Uterus (tissue), 2 donors: ENCODE data around the gene THRAP3.

Source experiments
- CTCF ChIP-seq, 4 experiments: fragments of 200-600 bp in 2 of 4; fragments of 450-650 bp in 2 of 4; sonication (generic) in 2 of 4; IDR thresholded peaks; one replicate each; pipeline ENCODE4 v1.5.1; 2016 to 2019; ENCODE audit warnings: antibody characterized with exemption in 4 of 4, mild to moderate bottlenecking in 2 of 4, moderate library complexity in 1 of 4
- POLR2A ChIP-seq, 2 donors: fragments of 450-650 bp; IDR thresholded peaks; one replicate each; pipeline ENCODE4 v1.6.1; 2016; ENCODE audit warnings: antibody characterized with exemption in 2 of 2, mild to moderate bottlenecking in 1 of 2, moderate library complexity in 1 of 2

DNA sequence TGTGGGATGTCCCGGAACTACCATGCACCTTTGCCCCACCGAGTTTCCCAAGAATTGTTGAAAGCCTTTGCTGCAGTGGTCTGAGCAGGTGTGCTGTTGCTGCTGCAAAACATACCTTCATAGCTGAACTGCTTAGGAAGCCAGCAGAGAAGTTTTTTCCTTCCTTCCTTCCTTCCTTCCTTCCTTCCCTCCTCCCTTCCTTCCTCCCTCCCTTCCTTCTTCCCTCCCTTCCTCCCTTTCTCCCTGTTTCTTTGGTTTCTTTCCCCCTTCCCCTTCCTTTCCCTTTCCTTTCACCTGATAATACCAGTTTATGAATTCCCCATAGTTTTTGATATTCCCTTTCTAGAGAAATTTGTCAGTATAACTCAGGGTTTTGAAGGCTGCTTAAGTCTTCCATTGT is 71.1 kb downstream of the THRAP3 start:
- TF ChIP-seq CTCF (IDR thresholded peaks at IDR 0.05), result no peak
- TF ChIP-seq POLR2A (IDR thresholded peaks at IDR 0.05), result no peak
